Measurements from ENCODE around the gene PHOX2B. TPM values are rescaled to one million over a fixed set of nuclear protein-coding genes. Genes with fewer than 3 reads are reported as not detected.

Gene PHOX2B
- total RNA-seq, 2 experiments from 2014 or later: not detected

DNA sequence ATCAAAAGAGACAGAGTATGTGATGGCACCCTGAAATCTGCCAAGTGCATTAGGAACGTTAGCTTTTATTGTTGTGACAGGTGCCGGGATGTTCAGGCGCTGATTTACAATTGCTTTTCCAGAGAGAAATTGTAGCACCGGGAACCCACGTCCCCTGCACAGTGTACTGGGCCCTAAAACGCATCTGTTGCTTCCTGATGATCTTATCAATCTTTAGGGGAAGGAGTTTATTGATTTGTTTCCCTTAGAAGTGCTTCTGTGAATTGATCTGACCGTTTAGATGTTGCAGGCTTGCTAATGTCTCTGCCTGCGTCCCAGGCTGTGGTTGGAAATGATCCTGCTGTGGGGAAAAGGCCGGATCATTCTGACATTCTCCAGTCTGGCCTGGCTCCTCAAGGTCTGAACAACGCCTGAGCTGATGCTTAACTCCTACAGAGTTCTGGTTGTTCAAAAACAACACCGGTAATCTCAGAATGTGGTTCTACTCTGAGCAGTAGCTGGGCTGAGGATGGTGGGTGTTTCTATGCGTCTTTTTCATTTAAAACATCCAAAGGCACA, 16.9 kb downstream of the PHOX2B start:
- Histone ChIP-seq H3K27ac (ENCODE audit: low read depth in 1 of 2, low read length in 2 of 2) (no peak overlapping the region), H3K27me3 (ENCODE audit: control insufficient read depth in 1 of 2, insufficient read depth in 2 of 2, low read length in 2 of 2) (peaks cover 0 to 4% of the 10 kb centered on the region in 2 experiments), H3K4me1 (ENCODE audit: insufficient read depth, low read length) (no peaks in the 10 kb centered on the region), H3K4me3 (ENCODE audit: low read length) (no peak overlapping the region), H3K9me3 (ENCODE audit: control insufficient read depth in 1 of 2, insufficient read depth in 1 of 2, low read length in 2 of 2) (no peaks in the 10 kb centered on the region), H3K36me3 (ENCODE audit: insufficient read depth, low read length) (no peaks in the 10 kb centered on the region)
- TF ChIP-seq CTCF (IDR thresholded peaks at IDR 0.05): no peak
- intact Hi-C loops (cut with DNase I, micrococcal nuclease): no loop called here
- ATAC-seq (ENCODE audit: poor library complexity) (no peak), DNase-seq (no peak)
- Mint-ChIP-seq H3K9me3 (peaks cover 2% of the 10 kb centered on the region), H3K4me1 (ENCODE audit: low read depth) (no peaks in the 10 kb centered on the region), H3K27me3 (peaks cover 46% of the 10 kb centered on the region), H3K36me3 (ENCODE audit: low read depth) (no peaks in the 10 kb centered on the region), H3K4me3 (no peak overlapping the region), H3K27ac (no peak overlapping the region)
- ChIA-PET POLR2A (no interaction called here), CTCF (no interaction called here)

DNA sequence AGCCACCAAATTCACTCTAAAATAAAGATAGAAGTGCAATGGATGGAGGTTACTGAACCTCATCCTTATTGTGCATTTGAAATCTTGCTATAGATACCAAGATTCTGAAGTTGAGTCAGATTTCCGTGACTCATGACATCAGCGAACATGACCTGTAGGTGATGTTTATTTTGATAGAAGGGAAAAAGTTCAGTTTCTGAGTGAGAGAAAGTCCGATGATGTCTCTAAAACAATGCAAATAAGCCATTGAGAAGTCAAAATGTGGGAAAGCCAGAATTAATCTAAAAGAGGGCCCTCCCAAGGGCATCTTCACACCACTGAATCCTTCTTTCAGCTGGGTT, 20.0 kb downstream of the PHOX2B start:
- TF ChIP-seq CTCF (IDR thresholded peaks at IDR 0.05): no peak
- Mint-ChIP-seq H3K27me3 (peaks cover 29% of the 10 kb centered on the region), H3K9me3 (peaks cover 4% of the 10 kb centered on the region), H3K27ac (no peak overlapping the region), H3K4me3 (no peak overlapping the region), H3K36me3 (ENCODE audit: low read depth) (no peaks in the 10 kb centered on the region), H3K4me1 (ENCODE audit: low read depth) (no peaks in the 10 kb centered on the region)
- Histone ChIP-seq H3K9me3 (ENCODE audit: control insufficient read depth in 1 of 2, insufficient read depth in 1 of 2, low read length in 2 of 2) (peaks cover 0 to 5% of the 10 kb centered on the region in 2 experiments), H3K27ac (ENCODE audit: low read depth in 1 of 2, low read length in 2 of 2) (no peak overlapping the region), H3K4me1 (ENCODE audit: insufficient read depth, low read length) (no peaks in the 10 kb centered on the region), H3K27me3 (ENCODE audit: control insufficient read depth in 1 of 2, insufficient read depth in 2 of 2, low read length in 2 of 2) (peaks cover 0 to 4% of the 10 kb centered on the region in 2 experiments), H3K4me3 (ENCODE audit: low read length) (no peak overlapping the region), H3K36me3 (ENCODE audit: insufficient read depth, low read length) (no peaks in the 10 kb centered on the region)
- ATAC-seq (ENCODE audit: poor library complexity): no peak
- intact Hi-C loops (cut with DNase I, micrococcal nuclease): no loop called here
- CTCF ChIA-PET: no interaction called here
- POLR2A ChIA-PET: no interaction called here
- DNase-seq: no peak

DNA sequence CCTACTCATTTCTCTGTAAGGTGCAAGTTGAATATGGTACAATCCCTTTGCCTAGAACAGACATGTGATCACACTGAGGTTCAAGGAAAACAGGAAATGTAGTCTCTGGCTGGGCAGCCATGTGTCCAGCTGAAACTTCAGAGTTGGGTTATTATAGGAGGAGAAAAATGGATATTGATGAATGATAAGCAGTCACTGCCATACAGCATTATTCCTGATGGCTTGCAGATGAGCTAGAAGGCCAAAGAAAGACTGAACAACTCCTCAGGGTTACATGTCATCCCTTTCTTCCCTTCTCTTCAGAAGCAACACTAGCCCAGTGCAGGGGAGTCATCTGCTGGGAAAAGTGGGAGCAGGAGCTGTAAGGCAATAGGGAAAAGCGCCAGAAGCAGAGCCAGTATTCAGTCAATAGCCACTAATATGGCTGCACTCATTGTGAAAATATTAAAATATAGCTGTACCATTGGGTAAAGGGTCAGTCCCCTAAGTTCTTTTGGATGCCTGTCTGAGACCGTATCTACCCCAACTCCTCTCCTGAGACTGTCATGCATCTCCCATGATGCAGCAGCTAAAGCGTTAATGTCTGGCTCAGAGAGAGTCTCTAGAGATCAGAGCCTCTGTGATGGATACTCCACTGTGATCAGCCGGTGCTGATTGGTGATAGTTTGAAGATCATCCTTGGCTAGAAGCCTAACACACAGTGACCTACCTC, 20.5 kb downstream of the PHOX2B start:
- H3K9me3 Mint-ChIP-seq: peaks cover 4% of the 10 kb centered on the region
- no peak for TF ChIP-seq CTCF (IDR thresholded peaks at IDR 0.05)
- H3K27me3 Mint-ChIP-seq: peaks cover 26% of the 10 kb centered on the region
- Histone ChIP-seq H3K4me1 (ENCODE audit: insufficient read depth, low read length) (no peaks in the 10 kb centered on the region), H3K9me3 (ENCODE audit: control insufficient read depth in 1 of 2, insufficient read depth in 1 of 2, low read length in 2 of 2) (peaks cover 0 to 5% of the 10 kb centered on the region in 2 experiments), H3K27me3 (ENCODE audit: control insufficient read depth in 1 of 2, insufficient read depth in 2 of 2, low read length in 2 of 2) (peaks cover 0 to 4% of the 10 kb centered on the region in 2 experiments), H3K36me3 (ENCODE audit: insufficient read depth, low read length) (no peaks in the 10 kb centered on the region), H3K4me3 (ENCODE audit: low read length) (no peak overlapping the region), H3K27ac (ENCODE audit: low read depth in 1 of 2, low read length in 2 of 2) (no peak overlapping the region)
- H3K27ac Mint-ChIP-seq: no peak overlapping the region
- POLR2A ChIA-PET: no interaction called here
- no peaks in the 10 kb centered on the region for H3K4me1 Mint-ChIP-seq (ENCODE audit: low read depth)
- H3K36me3 Mint-ChIP-seq (ENCODE audit: low read depth): no peaks in the 10 kb centered on the region
- no peak overlapping the region for H3K4me3 Mint-ChIP-seq
- no peak for DNase-seq
- CTCF ChIA-PET: no interaction called here
- no peak for ATAC-seq (ENCODE audit: poor library complexity)
- intact Hi-C loops (cut with DNase I, micrococcal nuclease): no loop called here

Measured in CD4-positive, alpha-beta T cell (primary cell).